LNCaP clone FGC (cell line): ENCODE measurements around the gene MAGI2.

Experiments
- DNase-seq: peaks from one replicate; pipeline ENCODE4 v3.0.0-alpha.2; 2011; ENCODE audit warnings: low read depth
- H3K4me3 ChIP-seq: 2 replicates; pipeline ENCODE4 v1.5.1; 2011; ENCODE audit warnings: mild to moderate bottlenecking, low read depth, low read length, control low read depth
- CTCF ChIP-seq: IDR thresholded peaks from 2 replicates; pipeline ENCODE4 v1.5.1; 2012; ENCODE audit warnings: mild to moderate bottlenecking; ENCODE audit not compliant: control insufficient read depth, insufficient read depth; ENCODE audit errors: extremely low read depth

The MAGI2 gene

DNA sequence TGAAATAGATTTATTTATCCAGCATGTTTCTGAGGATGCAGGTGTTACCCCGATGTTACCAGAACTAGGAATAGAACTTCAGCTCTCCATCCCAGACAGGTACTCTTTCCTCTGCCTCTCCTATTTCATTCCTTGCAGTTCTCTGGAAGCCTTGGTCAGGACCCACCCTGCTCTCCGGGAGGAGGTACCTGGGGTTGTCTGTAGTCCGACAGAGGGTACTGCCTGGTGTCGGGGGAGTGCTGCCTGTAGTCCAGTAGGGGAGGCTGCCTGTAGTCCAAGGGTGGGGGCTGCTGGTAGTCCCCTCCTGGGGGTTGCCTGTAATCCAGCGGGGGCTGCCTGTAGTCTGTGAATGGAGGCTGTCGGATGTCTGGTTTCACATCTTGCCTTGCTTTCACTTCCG lies 1326.5 kb downstream of the MAGI2 start:
- no peak overlapping the region for H3K4me3 ChIP-seq
- DNase-seq, result no peak
- no peak for TF ChIP-seq CTCF

DNA sequence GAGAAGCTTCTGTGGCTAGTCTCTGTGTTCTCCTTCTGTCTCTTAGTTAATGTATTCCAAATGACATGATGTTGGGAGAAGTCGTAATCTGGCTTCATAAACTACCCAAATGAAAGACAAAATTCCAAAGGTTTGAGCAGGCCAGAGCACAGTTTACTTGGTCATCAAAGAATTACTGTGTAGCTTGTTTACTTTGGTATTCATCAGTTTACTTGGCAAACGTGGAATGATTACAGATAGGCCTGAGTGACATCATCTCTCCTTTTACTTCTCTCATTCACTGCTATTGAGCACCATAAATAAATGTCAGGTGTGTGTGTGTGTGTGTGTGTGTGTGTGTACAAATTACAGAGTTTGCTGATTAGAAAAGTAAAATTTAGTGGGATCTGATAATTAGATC lies 1327.6 kb downstream of the MAGI2 start:
- peak; percentile 69 for DNase-seq
- TF ChIP-seq CTCF, result no peak
- H3K4me3 ChIP-seq, result no peak overlapping the region

DNA sequence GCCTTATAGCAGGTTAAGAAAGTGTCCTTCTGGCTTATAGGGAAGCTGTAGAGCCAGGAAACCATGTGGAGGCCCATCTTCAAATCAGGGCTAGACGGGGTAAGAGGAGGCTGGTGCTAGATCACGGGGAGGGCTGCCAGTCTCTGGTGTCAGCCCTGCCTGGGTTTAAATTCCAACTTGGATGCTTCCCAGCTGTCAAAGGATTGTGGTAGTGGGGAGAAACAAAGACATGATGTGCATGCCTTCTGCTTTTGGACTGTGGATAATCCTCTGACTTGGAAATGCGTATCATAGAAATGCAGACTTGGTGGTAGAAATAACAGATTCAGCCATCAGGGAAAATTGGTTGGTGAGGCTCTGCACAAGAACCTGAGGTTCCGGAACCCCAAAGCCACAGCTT lies 1329.3 kb downstream of the MAGI2 start:
- H3K4me3 ChIP-seq, result no peak overlapping the region
- no peak for DNase-seq
- no peak for TF ChIP-seq CTCF

- no peak overlapping the region for H3K4me3 ChIP-seq
- no peak for TF ChIP-seq CTCF
- DNase-seq, result no peak
Observed at GRCh38 chr7:78121888-78122287, 1331.6 kb downstream of the MAGI2 start.

- TF ChIP-seq CTCF, result no peak
- DNase-seq, result no peak
- no peak overlapping the region for H3K4me3 ChIP-seq
Observed at GRCh38 chr7:78118470-78118869, 1335.0 kb downstream of the MAGI2 start.

GRCh38 chr7:78115876-78116275 lies 1337.6 kb downstream of the MAGI2 start:
- H3K4me3 ChIP-seq, result no peak overlapping the region
- no peak for TF ChIP-seq CTCF
- no peak for DNase-seq

DNA sequence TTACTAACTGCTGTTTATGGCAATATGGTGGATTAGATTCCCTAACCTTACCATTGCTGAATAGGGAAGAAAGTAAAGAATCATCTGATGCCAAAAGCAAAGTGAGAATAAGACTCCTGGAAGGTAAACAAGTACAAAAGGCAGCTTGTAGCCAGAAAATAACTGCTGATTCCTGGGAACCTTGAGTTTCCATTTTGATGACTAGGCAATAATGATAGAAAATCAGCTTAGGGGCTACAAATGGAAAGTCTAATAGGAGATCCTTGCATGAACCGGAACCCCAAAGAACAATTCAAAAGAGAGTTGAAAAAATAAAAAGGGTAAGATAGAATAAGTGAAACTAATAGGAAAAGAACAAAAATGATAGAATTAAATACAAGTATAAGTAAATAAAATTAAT lies 1338.5 kb downstream of the MAGI2 start:
- no peak for DNase-seq
- TF ChIP-seq CTCF, result no peak
- H3K4me3 ChIP-seq, result no peak overlapping the region
